SHP77 (cell line): ENCODE data around the gene CTSL.
"Not testable (repeated sequence)": the region's sequence is repeated elsewhere in the genome, so short reads cannot be mapped to it uniquely, and the experiment has no call there.

Experiments
- DNase-seq, 2 experiments: peaks; one replicate each; lab custom pipeline; 2025; lab: John Stamatoyannopoulos, UW

The CTSL gene

DNA sequence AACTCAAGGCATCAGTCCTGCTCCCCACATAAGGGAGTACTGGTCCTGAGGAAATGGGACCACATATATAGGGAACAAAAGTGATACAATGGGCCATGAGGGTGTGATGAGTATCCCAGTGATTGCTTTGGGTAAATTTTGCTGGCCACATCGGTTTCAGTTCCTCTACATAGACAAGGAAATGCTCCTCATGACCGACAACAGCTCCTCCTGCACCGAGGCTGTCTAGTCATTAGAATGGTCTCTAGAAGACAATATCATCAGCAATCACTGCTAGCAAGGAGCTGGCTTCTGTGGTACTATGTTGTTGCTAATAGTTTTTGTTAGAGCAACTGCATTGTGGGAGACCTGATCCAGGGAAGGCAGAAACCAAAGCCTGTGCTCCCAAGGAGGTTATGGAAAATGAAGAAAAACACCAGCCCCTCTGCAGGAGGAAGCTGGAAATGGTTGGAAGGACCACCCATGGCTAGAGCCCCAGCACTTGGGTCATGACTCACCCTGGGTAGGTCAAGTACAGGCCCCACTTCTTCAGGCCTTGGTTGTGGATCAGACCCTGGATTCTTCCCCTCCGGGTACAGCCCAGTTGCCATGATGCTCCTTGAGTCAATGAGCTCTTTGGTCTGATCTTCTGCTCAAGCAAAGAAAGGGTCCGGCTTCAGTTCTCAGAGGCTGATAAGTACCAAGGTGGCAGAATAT, 3.4 kb upstream of the CTSL start:
- DNase-seq, result no peak

DNA sequence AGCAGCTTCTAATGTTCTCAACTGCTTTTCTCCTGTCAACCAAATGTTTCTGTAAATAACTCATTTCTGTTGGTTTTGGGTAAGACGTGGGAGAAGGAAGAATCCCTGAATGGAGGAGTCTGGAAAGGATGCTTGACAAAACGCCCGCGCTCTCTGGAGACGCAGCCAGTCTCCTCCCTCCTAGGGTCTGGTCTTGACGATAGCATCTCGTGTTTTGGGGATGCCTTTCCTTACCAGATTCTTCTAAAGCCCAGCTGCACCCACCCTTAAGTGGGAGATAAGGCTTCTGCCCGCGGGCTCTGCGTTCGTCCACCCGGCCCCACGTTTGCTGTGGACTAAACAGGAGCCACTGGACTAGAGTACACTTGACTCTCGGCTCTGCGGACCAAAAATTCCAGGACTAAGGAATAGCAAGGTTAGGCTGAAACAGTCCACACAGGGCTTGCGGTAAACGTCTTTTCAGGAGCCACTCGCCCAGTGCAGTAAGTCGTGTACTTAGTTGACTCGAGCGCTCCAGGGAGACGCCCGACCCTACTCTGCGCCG, 491 bp upstream of the CTSL start:
- DNase-seq, result no peak

DNA sequence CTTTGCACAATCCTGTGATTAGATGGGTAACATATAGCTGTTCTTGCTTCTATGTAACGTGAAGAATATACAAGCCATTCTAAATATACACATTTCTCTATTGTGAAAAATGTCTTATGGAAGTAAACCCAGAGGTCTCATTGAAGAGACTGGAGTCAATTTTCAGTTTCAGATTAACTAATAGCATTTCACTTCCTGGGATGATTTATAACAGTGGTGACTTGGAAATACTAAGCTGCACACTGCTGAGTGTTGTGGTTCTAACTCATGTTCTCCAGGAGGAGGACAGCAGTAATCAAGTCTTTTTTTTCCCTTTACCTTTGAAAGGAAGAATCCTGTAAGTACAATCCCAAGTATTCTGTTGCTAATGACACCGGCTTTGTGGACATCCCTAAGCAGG, 3.3 kb downstream of the CTSL start:
- no peak for DNase-seq

DNA sequence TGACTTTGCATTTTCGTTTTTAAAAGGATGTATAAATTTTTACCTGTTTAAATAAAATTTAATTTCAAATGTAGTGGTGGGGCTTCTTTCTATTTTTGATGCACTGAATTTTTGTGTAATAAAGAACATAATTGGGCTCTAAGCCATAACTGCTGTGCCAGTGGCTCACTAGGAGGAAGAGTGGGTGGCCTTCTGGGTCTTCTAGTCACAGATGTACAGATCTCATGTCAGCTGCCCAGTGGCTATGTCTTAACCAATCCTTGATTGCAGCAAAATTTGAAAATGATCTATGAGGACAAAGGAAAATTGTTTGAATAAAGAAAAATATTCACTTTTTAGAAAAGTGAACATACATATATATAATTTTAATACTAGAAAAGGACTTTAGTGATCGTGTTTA, 5.4 kb downstream of the CTSL start:
- DNase-seq, result no peak

DNA sequence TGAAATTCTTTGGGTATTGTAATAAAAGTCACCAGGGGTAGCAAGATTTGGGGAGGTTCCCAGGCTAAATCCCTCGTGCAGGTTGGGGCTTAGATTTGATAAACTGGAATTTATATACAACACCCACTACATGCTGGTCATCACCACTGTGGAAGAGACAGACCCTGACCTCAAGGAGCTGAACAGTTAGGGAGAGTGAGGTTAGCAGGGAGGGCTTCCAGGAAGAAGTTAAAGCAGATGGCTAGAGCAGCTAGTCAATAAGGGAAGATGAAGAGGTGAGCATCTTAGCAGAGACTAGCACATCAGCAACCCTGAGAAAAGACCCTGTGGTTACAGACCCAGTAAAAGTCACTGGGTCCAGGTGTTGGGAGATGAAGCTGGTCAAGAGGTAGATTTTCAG, 6.4 kb downstream of the CTSL start:
- DNase-seq, result no peak

DNA sequence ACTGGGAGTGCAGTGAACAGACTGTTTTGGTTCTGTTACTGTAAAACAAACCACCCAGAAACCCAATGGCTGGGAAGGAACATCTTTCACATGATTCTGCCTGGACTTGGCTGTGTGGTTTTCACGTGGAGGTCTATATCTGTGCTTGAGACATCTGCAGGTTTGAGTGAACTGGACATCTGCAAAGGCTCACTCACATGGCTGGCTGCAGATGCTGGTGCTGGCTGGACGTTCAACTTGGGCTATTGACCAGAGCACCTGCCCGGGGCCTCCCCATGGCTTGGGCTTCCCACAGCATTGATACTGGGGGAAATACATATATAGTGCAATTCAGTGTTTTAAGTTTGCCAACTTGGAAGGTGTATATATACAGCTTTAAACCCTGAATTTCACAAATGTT, 6.8 kb downstream of the CTSL start:
- DNase-seq, result no peak

DNA sequence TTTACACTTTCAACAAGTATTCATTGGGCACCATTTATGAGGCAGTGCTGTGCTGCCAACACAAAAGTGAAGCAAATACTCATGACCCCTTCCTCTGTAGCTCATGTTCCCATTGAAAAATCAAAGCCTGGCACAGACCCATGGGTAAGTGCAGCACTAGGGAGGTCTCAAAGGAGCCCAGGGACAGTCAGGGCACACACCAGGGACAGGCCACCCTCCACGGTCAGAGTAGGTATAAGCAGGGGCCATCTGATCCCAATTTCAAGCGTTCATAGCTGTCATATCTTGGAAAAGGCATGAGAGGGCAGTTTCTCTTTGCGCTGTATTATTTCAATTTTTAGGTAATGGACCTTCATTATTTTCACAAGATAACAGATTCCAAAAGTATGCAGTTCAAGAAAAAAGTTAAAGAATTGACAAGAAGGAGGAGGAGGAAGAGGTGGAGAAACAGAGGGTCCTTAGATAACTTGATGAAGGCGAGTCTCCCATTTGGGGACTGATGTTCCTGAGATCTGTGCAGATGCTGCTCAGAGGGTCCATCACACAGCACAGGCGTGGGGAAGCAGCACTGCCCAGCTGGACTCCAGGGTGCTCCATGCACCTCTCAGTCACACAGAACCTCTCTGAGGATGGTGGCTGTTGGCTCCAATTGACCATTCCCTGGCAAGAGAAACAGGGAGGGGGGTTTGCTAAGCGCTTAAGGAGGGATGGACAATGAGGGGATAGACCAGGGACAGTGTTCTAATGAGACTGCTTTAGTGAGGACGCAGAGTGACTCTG, 7.5 kb downstream of the CTSL start:
- no peak for DNase-seq

DNA sequence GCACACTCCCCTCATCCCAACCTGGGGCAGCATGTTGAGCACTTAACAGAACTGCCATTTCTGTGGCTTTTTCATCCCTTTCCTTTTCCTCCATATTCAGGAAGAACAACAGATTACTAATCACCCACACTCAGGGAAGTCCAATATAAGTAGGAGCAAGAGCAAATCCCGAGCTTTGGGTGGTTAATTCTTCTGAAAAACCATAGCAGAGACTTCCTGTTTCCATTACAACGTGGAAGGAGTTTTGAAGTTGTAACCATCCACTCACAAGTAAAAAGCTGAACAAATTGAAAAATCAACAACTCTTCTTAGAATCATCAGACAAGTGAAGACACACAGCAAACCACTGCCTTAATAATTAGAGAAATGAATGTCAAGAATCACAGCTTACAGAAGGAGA, 8.2 kb downstream of the CTSL start:
- no peak for DNase-seq

DNA sequence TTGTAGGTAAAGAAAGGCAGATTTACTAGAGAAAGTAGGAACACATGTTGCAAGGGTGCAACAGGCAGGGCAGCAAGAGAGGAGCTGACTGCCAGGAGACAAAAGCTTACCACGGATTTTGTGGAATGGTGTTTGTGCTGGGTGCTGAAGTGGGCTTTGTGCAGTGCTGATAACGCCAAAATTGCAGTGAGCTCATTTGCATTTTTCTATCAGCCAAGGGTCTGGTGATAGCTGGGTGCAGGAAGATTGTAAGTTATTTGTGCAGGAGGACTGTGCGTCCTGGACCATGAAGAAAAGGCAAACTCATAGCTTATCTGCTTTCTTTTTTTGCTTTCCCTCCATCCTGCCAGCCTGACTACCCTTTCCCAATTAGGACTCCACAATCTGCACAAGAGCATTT, 13.6 kb downstream of the CTSL start:
- no peak for DNase-seq

DNA sequence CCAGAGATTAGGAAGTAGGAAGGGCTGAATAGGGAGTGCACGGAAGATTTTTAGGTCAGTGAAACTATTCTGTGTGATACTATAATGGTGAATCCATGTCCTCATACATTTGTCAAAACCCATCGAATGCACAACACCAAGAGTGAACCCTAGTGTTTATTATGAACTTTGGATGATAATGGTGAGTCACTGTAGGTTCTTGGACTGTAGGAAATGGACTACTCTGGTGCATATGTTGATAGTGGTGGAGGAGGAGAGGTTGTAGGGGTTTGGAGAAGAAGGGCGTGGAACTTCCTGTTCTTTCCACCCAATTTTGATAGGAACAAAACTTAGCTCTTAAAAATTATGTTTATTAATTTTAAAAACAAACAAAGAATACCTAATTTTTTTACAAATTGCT, 14.3 kb downstream of the CTSL start:
- DNase-seq, result no peak

DNA sequence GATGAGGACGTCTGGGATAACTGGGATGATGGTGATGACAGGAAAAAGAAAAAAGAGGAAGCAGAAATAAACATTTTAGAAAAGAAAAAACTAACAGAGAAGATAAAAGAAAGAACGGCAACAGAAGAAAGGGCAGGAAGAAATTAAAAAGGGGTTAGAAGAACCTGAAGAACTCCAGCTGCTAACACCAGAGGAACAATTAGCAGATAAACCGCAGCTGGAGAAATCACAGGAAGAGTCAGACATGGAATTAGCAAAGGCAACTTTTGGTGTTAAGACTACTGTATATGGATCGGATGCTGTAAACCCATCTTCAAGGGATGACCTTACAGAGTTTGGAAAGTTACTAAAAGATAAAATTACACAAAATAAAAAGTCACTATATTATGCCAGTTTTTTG, 15.4 kb downstream of the CTSL start:
- no peak for DNase-seq

DNA sequence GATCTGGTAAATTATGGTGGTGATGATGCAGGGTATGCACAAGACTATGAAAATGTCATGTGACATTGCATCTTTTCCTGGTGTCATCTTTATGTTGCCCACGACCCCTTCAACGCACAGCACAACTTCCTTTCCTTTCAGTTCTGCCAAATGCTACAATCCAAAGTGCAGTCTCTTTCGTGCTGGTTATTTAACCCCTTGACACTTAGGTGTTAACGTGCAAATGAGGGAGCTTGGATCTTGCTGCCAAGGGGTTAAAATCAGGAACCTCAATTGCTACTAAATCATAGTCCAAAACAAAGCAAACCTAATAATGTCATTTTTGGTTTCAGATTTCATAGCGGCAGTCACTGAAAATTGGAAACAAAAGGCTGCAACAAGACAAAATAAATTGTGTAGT, 16.0 kb downstream of the CTSL start:
- no peak for DNase-seq

DNA sequence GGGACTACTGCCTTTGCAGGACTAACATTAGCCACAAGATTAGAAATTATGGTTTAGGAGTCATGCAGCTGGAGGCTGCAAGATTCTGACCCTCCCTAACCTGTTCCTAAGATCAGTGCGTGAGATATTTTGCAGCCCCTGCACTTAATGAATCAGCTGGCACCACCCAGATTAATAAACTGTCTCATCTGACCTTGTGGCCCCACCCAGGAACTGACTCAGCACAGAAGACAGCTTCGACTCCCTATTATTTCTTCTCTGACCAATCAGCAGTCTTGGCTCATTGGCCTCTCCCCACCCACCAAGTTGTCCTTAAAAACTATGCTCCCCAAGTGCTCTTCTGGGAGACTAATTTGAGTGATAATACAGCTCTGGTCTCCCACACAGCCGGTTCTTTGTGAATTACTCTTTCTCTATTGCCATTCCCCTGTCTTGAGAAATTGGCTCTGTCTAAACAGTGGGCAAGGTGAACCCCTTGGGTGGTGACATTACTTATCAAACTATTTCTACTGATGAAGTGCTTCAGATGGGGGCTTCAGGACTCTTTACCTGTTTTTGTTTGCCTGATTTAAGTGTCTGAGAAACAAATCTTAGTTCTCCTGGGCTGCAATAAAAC, 17.0 kb downstream of the CTSL start:
- DNase-seq, result no peak

DNA sequence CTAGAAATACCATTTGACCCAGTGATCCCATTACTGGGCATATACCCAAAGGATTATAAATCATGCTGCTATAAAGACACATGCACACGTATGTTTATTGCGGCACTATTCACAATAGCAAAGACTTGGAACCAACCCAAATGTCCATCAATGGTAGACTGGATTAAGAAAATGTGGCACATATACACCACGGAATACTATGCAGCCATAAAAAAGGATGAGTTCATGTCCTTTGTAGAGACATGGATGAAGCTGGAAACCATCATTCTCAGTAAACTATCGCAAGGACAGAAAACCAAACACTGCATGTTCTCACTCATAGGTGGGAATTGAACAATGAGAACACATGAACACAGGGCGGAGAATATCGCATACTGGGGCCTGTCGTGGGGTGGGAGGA, 18.3 kb downstream of the CTSL start:
- not testable (repeated sequence) for DNase-seq

DNA sequence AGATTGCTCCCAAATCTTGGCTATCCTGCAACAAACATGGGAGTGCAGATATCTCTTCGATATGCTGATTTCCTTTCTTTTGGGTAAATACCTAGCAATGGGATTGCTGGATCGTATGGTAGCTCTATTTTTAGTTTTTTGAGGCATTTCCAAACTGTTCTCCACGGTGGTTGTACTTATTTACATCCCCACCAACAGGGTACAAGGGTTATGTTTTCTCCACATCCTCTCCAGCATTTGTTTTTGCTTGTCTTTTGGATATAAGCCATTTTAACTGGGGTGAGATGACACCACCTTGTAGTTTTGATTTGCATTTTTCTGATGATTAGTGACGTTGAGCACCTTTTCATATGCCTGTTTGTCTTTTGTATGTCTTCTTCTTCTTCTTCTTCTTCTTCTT, 20.3 kb downstream of the CTSL start:
- no peak for DNase-seq

DNA sequence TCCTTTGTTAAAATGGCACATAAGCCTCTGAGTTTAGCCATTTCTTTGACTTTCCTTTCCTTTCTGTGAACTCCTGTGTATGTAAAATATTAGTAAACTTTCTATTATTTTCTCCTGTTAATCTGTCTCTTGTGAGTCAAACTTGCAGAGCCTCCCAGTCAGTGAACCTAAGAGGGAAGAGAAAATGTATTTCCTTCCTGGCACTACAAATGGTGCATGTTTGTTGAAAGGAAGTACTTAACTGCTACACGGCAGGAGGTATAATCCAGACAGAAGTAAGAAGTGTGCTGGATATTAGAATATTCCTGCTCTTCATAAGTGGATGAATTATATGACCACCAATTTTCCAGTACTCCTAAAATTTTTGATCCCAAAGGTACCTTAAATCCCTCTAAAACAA, 23.0 kb downstream of the CTSL start:
- DNase-seq, result no peak

DNA sequence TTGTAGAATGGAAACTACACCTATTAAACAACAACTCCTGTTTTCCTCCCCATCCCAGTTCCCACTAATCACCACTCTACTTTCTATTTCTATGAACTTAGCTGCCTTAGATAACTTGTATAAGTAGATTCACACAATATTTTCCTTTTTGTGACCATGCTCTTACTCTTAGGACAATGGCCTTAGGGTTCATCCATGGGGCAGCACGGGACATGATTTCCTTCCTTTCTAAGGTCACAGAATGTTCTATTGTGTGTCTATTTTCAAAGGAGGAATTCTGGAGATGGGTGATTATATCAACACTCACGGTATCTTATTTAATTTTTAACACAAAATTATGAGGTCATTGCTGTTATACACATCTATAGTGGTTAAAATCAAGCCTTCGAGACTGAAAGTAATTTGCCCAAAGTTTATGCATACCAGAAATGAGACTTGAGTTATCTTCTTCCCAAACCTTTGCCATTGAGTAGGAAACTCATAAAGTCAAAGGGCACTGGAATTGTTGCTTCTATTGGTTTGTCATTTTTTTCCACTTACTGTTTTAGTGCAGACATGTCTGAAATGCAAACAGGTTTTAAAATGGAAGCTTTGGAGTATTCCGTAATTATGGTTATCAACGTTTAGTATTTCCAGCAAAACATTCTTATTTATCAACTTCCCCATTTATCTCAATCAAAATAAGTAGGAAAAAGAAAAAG, 23.6 kb downstream of the CTSL start:
- no peak for DNase-seq

DNA sequence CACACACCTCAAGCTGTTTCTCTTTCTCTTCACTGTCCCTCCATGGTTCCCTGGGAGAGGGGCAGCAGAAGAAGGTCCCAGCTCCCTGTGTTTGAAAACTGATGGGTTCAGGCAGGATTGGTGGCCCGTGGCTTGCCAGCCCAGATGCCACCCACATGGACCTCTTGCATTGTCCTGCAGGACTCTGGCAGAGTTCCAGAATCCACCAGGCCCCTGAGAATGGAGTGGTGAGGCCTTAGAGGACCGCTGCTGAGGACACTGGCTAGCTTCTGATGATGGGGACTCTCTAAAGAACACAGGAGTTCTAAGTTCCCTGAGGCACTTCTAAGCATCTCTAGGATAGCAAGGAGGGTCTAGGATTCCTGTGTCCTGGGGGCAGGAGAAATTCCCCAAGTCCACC, 24.8 kb downstream of the CTSL start:
- no peak for DNase-seq

DNA sequence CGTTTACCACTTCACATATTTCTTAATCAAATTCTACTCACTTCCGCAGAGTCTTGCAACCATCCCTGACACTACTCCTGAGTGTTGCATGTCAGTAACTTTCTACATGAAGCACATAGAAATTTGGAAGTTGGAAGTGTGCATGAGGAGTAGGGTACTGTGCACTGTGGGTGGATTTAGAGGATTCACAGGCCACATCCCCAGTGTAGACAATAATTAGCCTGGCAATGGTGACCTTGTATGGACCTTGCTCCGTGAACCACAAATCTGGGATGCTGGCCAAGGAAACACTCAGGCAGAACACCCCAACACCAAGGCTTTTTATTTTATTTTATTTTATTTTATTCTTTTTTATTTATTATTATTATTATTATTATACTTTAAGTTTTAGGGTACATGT, 25.5 kb downstream of the CTSL start:
- DNase-seq, result no peak

DNA sequence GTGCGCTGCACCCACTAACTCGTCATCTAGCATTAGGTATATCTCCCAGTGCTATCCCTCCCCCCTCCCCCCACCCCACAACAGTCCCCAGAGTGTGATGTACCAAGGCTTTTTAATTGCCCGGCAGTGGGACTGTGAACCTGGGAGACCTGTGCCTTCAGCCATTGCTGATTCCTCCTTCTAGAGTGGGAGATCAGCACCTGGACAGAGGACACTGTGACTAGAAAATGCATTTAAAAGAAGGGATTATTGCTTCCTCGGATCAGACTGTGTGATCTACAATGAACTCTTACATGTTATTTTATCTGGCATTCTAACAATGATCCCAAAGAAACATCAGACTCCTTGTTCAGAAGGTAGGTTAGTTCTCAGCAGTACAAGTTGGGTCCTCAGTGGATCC, 25.9 kb downstream of the CTSL start:
- no peak for DNase-seq

DNA sequence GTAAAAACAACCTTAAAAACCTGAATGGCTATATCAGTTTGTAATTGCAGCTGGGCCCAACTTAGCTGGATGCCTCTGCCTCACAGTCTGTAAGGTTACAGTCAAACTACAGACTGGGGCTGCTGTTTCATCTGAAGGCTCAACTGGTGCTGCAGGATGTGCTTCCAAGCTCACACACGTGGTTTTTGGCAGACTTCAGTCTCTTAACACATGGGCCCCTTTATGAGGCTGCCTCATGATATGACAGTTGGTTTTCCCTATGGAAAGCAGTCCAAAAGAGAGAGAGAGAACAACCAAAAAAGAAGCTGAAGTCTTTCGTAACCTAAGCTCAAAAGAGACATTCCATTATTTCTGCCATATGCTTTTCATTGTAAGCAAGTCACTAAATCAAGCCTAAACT, 27.4 kb downstream of the CTSL start:
- no peak for DNase-seq

DNA sequence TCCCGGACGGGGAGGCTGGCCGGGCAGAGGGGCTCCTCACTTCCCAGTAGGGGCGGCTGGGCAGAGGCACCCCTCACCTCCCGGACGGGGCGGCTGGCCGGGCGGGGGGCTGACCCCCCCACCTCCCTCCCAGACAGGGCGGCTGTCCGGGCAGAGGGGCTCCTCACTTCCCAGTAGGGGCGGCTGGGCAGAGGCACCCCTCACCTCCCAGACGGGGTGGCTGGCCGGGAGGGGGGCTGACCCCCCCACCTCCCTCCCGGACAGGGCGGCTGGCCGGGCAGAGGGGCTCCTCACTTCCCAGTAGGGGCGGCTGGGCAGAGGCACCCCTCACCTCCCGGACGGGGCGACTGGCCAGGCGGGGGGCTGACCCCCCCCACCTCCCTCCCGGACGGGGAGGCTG, 32.4 kb downstream of the CTSL start:
- DNase-seq, result not testable (repeated sequence)

DNA sequence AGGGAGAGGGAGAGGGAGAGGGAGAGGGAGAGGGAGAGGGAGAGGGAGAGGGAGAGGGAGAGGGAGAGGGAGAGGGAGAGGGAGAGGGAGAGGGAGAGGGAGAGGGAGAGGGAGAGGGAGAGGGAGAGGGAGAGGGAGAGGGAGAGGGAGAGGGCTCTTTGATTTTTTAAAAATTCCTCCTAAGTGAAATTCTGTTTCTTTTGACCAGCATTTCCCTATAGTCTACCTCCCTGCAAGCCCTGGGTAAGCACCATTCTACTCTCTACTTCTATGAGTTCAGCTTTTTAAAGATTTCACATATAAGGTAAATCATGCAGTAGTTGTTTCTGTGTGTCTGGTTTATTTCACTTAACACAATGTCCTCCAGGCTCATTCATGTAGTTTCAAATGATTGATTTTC, 34.1 kb downstream of the CTSL start:
- not testable (repeated sequence) for DNase-seq
